Stimulated activated CD8-positive, alpha-beta memory T cell treated with anti-CD3 and anti-CD28 coated beads, Interleukin-12 subunit alpha, Interleukin-12 subunit beta, amount 100 ng/mL, for 24 hours (primary cell): ENCODE results near the gene BRIP1.
"Not testable (repeated sequence)": the region's sequence is repeated elsewhere in the genome, so short reads cannot be mapped to it uniquely, and the experiment has no call there.

Experiments
- DNase-seq: peaks from one replicate; pipeline ENCODE4 v3.0.0-alpha.2; 2020; ENCODE audit errors: extremely low read depth

BRIP1 gene

GRCh38 chr17:61827649-61828395, 35.5 kb downstream of the BRIP1 start:
- no peak for DNase-seq

- DNase-seq: not testable (repeated sequence)
Observed at GRCh38 chr17:61826866-61827265, 36.5 kb downstream of the BRIP1 start.

GRCh38 chr17:61826198-61826597, 37.1 kb downstream of the BRIP1 start:
- not testable (repeated sequence) for DNase-seq

GRCh38 chr17:61825448-61826137, 37.7 kb downstream of the BRIP1 start:
- no peak for DNase-seq

- DNase-seq: no peak
Observed at GRCh38 chr17:61822326-61823285, 40.7 kb downstream of the BRIP1 start.

GRCh38 chr17:61821655-61822054, 41.7 kb downstream of the BRIP1 start:
- no peak for DNase-seq

GRCh38 chr17:61819265-61819664, 44.1 kb downstream of the BRIP1 start:
- not testable (repeated sequence) for DNase-seq

GRCh38 chr17:61818225-61818624, 45.1 kb downstream of the BRIP1 start:
- DNase-seq: no peak

GRCh38 chr17:61817452-61817851, 45.9 kb downstream of the BRIP1 start:
- no peak for DNase-seq

- DNase-seq: no peak
Observed at GRCh38 chr17:61816538-61816937, 46.8 kb downstream of the BRIP1 start.

GRCh38 chr17:61815863-61816503, 47.3 kb downstream of the BRIP1 start:
- no peak for DNase-seq

GRCh38 chr17:61814485-61814884, 48.8 kb downstream of the BRIP1 start:
- DNase-seq: no peak

GRCh38 chr17:61813211-61813610, 50.1 kb downstream of the BRIP1 start:
- no peak for DNase-seq

- no peak for DNase-seq
Observed at GRCh38 chr17:61812747-61813146, 50.6 kb downstream of the BRIP1 start.

GRCh38 chr17:61809816-61810392, 53.4 kb downstream of the BRIP1 start:
- DNase-seq: no peak

- no peak for DNase-seq
Observed at GRCh38 chr17:61808442-61808841, 54.9 kb downstream of the BRIP1 start.

- no peak for DNase-seq
Observed at GRCh38 chr17:61806936-61807335, 56.4 kb downstream of the BRIP1 start.

- DNase-seq: no peak
Observed at GRCh38 chr17:61806081-61806828, 57.1 kb downstream of the BRIP1 start.

- no peak for DNase-seq
Observed at GRCh38 chr17:61805399-61805798, 57.9 kb downstream of the BRIP1 start.

- no peak for DNase-seq
Observed at GRCh38 chr17:61803796-61804195, 59.5 kb downstream of the BRIP1 start.

GRCh38 chr17:61803216-61803615, 60.1 kb downstream of the BRIP1 start:
- DNase-seq: no peak
